Panc1 (cell line): ENCODE measurements around the gene YIPF1. TPM values are rescaled to one million over a fixed set of nuclear protein-coding genes. Genes with fewer than 3 reads are reported as not detected.

Experiments
- ATAC-seq: fragments of 200-7000 bp; cut with Tn5 transposase; 2 replicates; pipeline ENCODE4 v1.9.1; 2020; ENCODE audit warnings: mild to moderate bottlenecking, moderate library complexity
- BruUV-seq: library from RNA; stranded (reverse); fragments of 400-500 nt; replicated peaks from 2 replicates; lab custom pipeline; 2021; lab: Mats Ljungman, UMichigan
- CTCF ChIA-PET: fragments of 300-600 bp; sonication (Branson Sonifier 250); formaldehyde crosslinking; loops from one replicate; lab custom pipeline; 2022; ENCODE audit warnings: antibody characterized with exemption; lab: Charles Lee
- POLR2A ChIA-PET: fragments of 300-600 bp; sonication (Branson Sonifier 250); formaldehyde crosslinking; loops from one replicate; lab custom pipeline; 2022; ENCODE audit warnings: antibody characterized with exemption; lab: Charles Lee
- DNase-seq: peaks from one replicate; pipeline ENCODE4 v3.0.0-alpha.2; 2010; ENCODE audit warnings: low read depth, low spot score
- H3K27ac ChIP-seq: 2 replicates; pipeline ENCODE4 v1.5.1; 2011; ENCODE audit warnings: mild to moderate bottlenecking, low read length, inconsistent platforms
- H3K27me3 ChIP-seq: fragments of 200-500 bp; sonication (Bioruptor generic); 2 replicates; pipeline ENCODE4 v1.6.0; 2014; ENCODE audit warnings: low read length, inconsistent platforms; ENCODE audit not compliant: control insufficient read depth, insufficient read depth
- H3K36me3 ChIP-seq: fragments of 200-500 bp; sonication (Bioruptor generic); 2 replicates; pipeline ENCODE4 v1.5.1; 2014; ENCODE audit warnings: inconsistent platforms, mild to moderate bottlenecking, low read length, moderate library complexity; ENCODE audit not compliant: control insufficient read depth, insufficient read depth
- H3K4me1 ChIP-seq: 2 replicates; pipeline ENCODE4 v1.5.1; 2011; ENCODE audit warnings: inconsistent platforms, mild to moderate bottlenecking, low read length, moderate library complexity; ENCODE audit not compliant: control insufficient read depth, insufficient read depth
- H3K4me3 ChIP-seq, 2 experiments: 2 replicates each; pipeline ENCODE4 v1.5.1; 2011 to 2012; ENCODE audit warnings: low read depth in 2 of 2, low read length in 2 of 2, mild to moderate bottlenecking in 2 of 2, inconsistent platforms in 1 of 2, moderate library complexity in 1 of 2
- H3K9me3 ChIP-seq: fragments of 200-500 bp; sonication (Bioruptor generic); 2 replicates; pipeline ENCODE4 v1.5.1; 2014; ENCODE audit warnings: low read depth, mild to moderate bottlenecking, inconsistent platforms, low read length, moderate library complexity; ENCODE audit not compliant: control insufficient read depth, insufficient read depth
- CTCF ChIP-seq: fragments of 450-650 bp; IDR thresholded peaks from 2 replicates; pipeline ENCODE4 v1.5.1; 2017; ENCODE audit warnings: mild to moderate bottlenecking
- POLR2AphosphoS5 ChIP-seq: IDR thresholded peaks from 2 replicates; pipeline ENCODE4 v1.6.1; 2012; ENCODE audit warnings: mild to moderate bottlenecking, low read depth, low read length, moderate library complexity
- REST ChIP-seq, 2 experiments: IDR thresholded peaks; 2 replicates each; pipeline ENCODE4 v1.6.1; 2011 to 2012; ENCODE audit warnings: low read depth in 2 of 2, control low read depth in 1 of 2, low read length in 1 of 2, mild to moderate bottlenecking in 1 of 2, moderate library complexity in 1 of 2; ENCODE audit not compliant: insufficient read depth in 1 of 2
- SIN3A ChIP-seq: IDR thresholded peaks from 2 replicates; pipeline ENCODE4 v1.6.1; 2012; ENCODE audit warnings: low read depth, mild to moderate bottlenecking, low read length, moderate library complexity, borderline replicate concordance; ENCODE audit not compliant: insufficient read depth
- TCF7L2 ChIP-seq: IDR thresholded peaks from 2 replicates; pipeline ENCODE4 v1.6.1; 2011; ENCODE audit warnings: mild to moderate bottlenecking, low read depth, low read length, inconsistent platforms
- in situ Hi-C: cut with HindIII; loops from 2 replicates; pipeline ENCODE4 v1.10.0; 2016; ENCODE audit warnings: low sequenced_read_pairs, low pct_unique_long_range_greater_than_20kb
- intact Hi-C: fragments of 100-400 bp; cut with micrococcal nuclease; formaldehyde crosslinking; loops from one replicate; pipeline ENCODE4 v1.10.0; 2022; ENCODE audit not compliant: unreplicated experiment
- total RNA-seq: library from RNA; stranded (reverse); gene quantifications from one replicate; pipeline ENCODE4 v1.2.1, GENCODE V29; 2021; ENCODE audit not compliant: unreplicated experiment

Gene YIPF1
- total RNA-seq, 1 experiment from 2014 or later, result 21.4 TPM

GRCh38 chr1:53891678-53892077, 2.1 kb upstream of the YIPF1 start:
- H3K4me3 ChIP-seq, result no peak overlapping the region
- no peak overlapping the region for H3K27ac ChIP-seq
- DNase-seq (no peak), ATAC-seq (no peak)
- H3K4me1 ChIP-seq, result peaks cover 12% of the 10 kb centered on the region
- intact Hi-C loops (no loop called here), in situ Hi-C loops (no loop called here)
- H3K27me3 ChIP-seq, result no peaks in the 10 kb centered on the region
- H3K36me3 ChIP-seq, result peaks cover 4% of the 10 kb centered on the region; the same call in 1 of the 2 replicates
- TF ChIP-seq REST (IDR thresholded peaks at IDR 0.05; ENCODE audit: insufficient read depth in 1 of 2, low read depth in 2 of 2, low read length in 1 of 2) (no peak), TCF7L2 (no peak), CTCF (no peak), POLR2AphosphoS5 (no peak), SIN3A (no peak)
- no TSS peak for BruUV-seq
- POLR2A ChIA-PET, result interaction anchor here (0.6 to 1.0 kb wide), 2 partner anchors 13 to 20 kb away, joined by 3 to 5 read pairs; no protein-coding TSS in a partner anchor
- CTCF ChIA-PET, result interaction anchor here (0.7 kb wide), 1 partner anchor 753 kb away, joined by 3 read pairs; no protein-coding TSS in a partner anchor
- no peaks in the 10 kb centered on the region for H3K9me3 ChIP-seq

GRCh38 chr1:53891018-53891417, 1.4 kb upstream of the YIPF1 start:
- H3K27ac ChIP-seq, result no peak overlapping the region
- POLR2A ChIA-PET, result interaction anchor here (0.6 kb wide), 1 partner anchor 19 kb away, joined by 5 read pairs; no protein-coding TSS in a partner anchor
- in situ Hi-C loops, result no loop called here
- BruUV-seq, result no TSS peak
- no peak for DNase-seq
- no peaks in the 10 kb centered on the region for H3K9me3 ChIP-seq
- H3K4me1 ChIP-seq, result peaks cover 12% of the 10 kb centered on the region
- CTCF ChIA-PET, result interaction anchor here (0.7 kb wide), 1 partner anchor 754 kb away, joined by 3 read pairs; no protein-coding TSS in a partner anchor
- no peak for TF ChIP-seq CTCF
- TF ChIP-seq SIN3A, result no peak
- no peak for TF ChIP-seq REST (IDR thresholded peaks at IDR 0.05; ENCODE audit: insufficient read depth in 1 of 2, low read depth in 2 of 2, low read length in 1 of 2)
- TF ChIP-seq TCF7L2, result no peak
- TF ChIP-seq POLR2AphosphoS5, result no peak
- intact Hi-C loops, result no loop called here
- no peak for ATAC-seq
- peaks cover 4% of the 10 kb centered on the region; the same call in 1 of the 2 replicates for H3K36me3 ChIP-seq
- H3K27me3 ChIP-seq, result no peaks in the 10 kb centered on the region
- no peak overlapping the region for H3K4me3 ChIP-seq
